Activated T-cell treated with anti-CD3 and anti-CD28 coated beads for 4 hours (primary cell): ENCODE results near the gene B3GNT4.
"Not testable (repeated sequence)": the region's sequence is repeated elsewhere in the genome, so short reads cannot be mapped to it uniquely, and the experiment has no call there.

Experiments used
- DNase-seq: peaks from one replicate; pipeline ENCODE4 v3.0.0-alpha.2; 2020

B3GNT4 gene

DNA sequence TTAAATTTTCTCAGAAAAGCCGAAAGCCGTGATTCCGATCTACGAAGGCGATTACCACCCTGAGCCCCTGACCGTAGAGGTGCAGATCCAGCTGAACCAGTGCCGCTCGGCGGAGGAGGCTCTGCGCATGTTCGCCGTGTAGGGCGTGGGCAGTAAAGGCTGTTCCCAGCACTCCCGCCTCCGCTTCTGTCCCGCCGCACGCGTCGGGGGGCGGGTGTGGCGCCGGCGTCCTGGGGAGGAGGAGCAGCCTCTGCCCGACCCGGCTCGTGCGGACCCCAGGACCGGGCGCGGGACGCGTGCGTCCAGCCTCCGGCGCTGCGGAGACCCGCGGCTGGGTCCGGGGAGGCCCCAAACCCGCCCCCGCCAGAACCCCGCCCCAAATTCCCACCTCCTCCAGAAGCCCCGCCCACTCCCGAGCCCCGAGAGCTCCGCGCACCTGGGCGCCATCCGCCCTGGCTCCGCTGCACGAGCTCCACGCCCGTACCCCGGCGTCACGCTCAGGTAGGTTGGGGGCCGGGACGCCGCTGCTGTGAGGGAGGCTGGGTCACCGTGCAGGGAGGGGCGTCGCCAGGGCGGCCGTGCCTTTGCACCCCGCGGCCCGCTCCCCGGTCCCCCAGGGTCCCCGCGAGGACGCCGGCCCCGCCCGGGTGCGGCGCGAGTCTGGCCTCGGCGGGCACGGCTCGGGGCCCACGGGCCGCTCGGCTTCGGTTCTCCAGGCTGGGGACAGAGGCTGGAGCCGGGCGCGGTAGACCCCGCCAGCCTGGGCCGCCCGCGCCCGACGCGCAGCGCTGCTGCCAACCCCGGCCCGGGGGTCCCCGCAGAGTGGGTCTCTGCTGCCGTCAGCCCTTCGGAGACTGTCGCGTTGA, at the start of gene B3GNT4:
Gene B3GNT4, plus strand, starts transcription at position 409 of the 866 bp plus-strand sequence. CDS start 910 bp downstream, outside the sequence.
- peak; percentile 69 for DNase-seq

DNA sequence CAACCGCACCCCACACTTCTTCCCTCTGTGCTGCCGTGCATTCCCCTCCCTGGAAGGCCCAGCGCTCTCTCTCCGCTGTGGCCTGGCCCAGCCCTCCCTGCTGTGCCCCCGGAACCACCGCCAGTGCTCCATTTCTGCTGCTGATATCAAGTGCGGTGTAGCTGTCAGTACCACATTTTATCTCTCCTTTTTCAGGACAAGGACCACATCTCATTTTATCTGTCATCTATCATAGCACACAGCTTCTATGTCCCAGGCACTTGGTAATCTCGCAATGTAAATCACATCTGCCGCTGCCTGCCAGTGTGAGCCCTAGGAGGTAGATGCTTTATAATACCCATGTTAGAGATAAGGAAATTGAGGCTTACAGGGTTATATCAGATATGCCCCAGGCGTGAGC, 47.8 kb upstream of the B3GNT4 start:
- DNase-seq = no peak

DNA sequence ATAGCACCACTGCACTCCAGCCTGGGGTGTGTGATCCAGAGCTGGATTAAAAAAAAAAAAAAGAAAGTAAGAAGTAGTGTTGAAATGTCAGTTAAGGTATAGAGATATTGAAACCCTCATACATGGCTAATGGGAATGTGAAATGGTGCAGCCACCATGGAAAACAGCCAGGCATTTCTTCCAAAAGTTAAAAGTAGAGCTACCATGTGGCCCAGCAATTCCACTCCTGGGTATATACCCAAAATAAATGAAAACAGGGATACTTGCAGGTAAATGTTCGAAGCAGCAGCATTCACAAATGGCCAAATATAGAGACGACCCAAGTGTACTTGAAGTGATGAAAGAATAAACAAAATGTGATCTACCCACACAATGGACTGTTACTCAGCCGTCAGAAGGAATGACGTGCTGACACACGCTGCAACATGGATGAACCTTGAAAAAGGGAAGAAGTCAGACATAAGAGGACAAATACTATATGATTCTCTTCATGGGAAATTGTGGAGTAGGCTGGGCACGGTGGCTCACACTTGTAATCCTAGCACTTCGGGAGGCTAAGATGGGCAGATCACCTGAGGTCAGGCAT, 44.7 kb upstream of the B3GNT4 start:
- no peak for DNase-seq

DNA sequence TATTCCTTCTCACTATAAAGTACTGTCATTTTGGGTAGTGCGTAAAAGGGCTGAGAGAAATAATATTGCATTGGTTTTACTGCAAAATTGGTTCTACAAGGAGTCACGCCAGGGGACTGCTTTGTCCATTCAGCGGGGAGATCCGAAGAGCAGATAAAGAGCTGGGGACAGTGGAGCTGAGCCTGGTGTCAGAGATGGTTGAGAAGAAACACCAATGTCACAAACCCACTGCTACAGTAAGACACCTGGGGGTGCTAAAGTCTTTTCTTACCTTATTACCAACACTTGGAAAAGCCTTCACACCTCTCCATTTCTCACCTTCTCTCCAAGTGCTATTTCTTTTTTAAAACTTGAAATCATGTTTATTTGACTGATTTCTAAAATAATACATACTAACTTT, 43.6 kb upstream of the B3GNT4 start:
- DNase-seq = no peak

DNA sequence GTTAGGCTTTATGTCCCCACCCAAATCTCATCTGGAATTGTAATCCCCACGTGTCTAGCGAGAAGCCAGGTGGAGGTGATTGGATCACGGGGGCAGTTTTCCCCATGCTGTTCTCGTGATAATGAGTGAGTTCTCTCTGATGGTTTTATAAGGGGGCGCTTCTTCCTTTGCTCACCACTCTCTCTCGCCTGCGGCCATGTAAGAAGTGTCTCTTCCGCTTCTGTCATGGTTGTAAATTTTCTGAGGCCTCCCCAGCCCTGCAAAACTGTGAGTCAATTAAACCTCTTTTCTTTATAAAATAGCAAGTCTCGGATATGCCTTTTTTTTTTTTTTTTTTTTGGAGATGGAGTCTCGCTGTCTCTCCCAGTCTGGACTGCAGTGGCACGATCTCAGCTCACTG, 42.7 kb upstream of the B3GNT4 start:
- no peak for DNase-seq

DNA sequence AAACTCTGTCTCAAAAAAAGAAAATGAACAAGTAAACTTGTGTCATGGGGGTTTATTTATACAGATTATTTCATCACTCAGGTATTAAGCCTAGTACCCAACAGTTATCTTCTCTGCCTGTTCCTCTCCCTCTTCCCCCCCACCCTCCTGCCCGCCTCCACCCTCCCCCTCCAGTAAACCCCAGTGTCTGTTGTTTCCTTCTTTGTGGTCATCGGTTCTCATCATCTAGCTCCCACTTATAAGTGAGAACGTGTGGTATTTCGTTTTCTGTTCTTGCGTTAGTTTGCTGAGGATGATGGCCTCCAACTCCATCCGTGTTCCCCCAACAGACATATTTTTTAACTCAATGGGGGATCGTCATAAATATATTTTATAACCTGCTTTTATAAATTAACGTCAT, 41.8 kb upstream of the B3GNT4 start:
- DNase-seq = no peak

DNA sequence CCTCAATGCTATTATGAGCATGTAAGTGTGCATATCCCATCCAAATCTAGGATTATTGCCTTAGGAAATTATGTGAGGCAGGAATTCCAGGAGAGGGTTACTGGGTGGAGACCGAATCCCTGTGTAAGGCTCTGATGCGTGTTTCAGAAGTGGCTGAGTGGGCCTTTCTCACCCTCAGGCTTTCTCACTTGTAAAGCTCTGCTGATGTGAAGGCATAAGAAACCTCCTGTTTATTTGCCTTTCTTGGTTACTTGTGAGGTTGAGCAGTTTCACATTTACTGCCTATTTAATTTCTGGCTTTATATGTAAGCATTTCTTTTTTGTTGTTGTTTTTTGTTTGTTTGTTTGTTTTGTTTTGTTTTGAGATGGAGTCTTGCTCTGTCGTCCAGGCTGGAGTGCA, 40.5 kb upstream of the B3GNT4 start:
- no peak for DNase-seq

DNA sequence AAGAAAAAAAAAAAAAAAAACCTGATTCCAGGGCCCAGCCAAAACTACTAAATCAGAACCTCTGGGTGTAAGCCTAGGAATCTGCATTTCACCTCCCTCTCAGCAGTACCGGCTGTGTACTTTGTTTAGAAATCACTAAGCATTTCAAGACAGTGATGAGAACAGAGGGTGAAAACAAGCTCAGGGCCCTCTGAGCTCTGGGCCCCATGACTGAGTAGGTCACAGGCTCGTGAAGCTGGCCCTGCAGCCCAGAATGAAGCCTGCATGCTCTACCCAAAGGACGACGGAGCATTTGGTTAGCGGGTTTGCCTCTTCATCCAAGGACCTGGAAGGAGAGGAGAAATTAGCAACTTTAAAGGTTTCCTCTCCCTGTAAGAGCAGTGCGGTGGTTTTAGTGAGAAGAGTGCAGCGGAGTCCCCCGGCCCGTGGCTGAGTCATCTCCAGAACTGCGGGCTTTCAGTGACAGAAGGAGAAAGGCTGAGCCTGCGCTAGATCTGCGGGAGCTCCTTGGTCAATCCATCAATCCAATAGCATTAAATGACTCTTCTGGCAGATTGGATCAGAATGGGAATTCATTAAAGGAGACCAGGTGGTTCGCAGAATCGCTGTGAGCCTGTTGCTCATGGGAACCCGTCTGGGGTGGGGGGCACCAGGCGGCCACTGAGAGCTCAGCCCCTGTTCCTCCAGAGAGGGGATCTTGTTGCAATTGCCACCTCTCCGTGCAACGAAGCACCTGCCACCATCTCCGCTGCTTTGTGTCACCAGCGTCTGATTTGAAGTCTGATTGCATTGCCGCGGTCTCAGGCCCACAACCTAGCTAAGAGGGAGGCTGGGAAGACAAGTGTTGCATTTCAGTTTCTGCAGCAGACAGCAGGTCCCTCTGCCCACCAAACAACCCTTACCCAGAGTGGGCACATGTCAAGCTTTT, 36.8 kb upstream of the B3GNT4 start:
- DNase-seq = no peak

DNA sequence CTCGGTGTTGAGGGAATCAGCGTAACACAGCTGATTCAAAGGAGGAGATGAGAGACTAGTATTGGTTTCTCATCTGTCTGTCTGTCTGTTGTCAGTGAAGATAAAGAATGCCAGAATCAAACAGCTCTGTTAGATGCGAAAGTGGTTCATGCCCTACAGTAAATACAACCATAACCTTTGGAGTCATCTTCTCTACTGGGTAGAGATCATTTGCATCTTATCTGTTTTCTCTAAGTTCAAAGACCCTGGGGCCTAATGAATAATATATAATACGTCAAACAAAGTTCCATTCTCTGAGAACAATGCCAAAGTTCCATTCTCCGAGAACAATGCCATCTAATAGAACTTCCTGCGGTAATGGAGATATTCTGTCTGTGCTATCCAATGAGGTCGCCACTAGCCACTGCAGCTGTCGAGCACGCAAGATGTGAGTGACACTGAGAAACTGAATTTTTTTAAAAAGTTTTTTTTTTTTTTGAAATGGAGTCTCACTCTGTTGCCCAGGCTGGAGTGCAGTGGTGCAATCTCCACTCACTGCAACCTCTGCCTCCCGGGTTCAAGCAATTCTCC, 36.1 kb upstream of the B3GNT4 start:
- no peak for DNase-seq

DNA sequence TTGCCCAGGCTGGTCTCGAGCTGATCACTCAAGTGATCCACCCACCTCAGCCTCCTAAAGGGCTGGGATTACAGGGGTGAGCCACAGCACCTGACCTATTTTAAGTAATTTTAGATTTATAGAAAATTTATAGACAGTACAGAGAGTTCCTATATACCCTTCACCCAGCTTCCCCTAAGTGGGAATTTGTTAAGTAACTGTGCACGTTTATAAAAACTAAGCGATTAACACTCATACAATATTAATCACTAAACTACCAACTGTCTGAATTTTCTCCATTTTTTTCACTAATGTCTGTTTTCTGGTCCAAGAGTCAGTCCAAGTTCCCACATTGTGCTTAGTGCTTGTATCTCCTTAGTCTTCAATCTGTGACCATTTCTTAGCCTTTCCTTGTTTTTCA, 35.0 kb upstream of the B3GNT4 start:
- no peak for DNase-seq

DNA sequence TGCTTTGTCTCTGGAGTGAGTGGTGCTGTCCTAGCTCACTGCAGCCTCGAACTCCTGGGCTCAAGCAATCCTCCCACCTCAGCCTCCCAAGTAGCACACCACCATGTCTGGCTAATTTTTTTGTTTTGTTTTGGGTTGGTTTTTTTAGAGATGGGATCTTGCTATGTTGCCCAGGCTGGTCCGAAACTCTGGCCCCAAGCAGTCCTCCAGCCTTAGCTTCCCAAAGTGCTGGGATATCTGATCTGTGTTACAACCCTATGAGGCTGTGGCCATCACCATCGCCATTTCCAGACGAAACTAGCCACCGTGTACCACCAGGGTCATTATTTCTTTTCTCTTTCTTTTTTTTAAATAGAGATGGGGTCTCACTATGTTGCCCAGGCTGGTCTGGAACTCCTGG, 32.1 kb upstream of the B3GNT4 start:
- no peak for DNase-seq

DNA sequence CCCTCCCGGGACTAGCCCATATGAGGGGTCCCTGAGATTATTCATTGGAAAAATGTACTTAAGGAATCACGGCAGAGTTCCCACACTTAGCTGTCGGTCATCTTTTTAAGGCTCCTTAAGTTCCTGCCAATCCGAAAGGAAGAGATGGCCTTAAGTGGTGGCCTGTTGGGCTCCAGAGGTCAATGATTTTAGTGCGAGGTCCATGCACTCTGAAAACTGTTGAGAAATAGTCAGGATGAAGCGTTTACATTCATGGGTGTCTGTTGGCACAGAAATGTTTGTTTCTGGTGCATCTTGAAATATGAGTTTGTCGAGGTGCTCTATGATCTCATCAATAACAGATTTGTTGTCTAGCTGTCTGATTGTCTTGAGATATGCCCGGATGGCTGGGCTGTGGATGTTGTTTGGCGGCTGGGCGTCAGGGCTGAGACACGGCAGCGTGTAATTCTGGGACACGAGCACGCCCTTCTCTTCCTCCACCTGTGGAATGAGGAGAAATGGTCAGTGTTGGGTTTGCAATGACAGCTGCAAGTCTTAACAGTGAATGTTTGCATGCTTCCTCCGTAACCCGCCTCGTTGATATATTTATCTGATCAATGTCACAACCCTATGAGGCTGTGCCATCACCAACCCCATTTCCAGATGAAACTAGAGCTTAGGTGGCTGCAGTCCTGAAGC, 31.1 kb upstream of the B3GNT4 start:
- no peak for DNase-seq

DNA sequence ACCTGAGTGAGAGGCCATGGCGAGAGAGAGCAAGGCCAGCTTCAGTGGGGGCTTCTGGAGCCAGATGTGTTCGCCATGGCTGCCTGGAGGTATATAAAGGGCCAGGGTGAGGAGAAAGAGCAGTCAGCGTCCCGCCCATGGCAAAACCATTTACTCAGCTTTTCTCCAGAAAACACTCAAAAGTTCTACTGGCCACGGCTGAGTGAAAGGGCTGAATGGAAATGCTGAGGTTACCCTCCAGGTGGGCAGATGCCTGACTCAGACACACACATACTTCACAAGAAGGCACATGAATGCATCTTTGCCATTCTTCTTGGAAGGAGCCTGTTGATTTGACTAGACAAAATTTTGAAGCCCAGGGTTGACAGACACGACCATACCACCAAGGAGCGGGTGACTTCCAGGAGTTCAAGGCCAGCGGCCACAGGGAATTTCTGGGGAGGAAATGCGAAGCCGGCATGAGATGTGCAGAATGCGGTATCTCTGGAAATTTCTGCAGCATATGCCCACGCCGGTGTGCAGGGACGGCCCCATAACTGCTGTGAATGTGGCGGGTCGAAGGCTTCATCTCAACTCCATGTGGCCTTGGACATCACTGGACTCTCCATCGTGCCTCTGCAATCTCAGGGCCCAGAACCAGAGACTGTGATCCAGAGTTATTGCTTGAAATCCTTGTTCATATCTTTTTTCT, 29.2 kb upstream of the B3GNT4 start, which contains the start of gene IL31:
Gene IL31, minus strand, starts transcription at position 67 of the 691 bp plus-strand sequence. Its CDS starts 49 bp downstream, at position 18.
- no peak for DNase-seq

DNA sequence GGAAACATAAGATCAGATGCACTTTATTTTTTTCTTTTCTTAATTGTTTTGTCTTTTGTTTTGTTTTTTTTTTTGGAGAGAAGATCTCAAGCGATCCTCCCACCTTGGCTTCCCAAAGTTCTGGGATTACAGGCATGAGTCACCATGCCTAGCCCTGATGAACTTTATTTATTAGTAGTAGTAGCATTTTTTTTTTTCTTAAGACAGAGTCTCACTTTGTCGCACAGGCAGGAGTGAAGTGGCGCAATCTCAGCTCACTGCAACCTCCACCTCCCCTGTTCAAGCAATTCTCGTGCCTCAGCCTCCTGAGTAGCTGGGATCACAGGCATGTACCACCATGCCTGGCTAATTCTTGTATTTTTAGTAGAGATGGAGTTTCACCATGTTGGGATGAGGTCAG, 27.0 kb upstream of the B3GNT4 start:
- not testable (repeated sequence) for DNase-seq

DNA sequence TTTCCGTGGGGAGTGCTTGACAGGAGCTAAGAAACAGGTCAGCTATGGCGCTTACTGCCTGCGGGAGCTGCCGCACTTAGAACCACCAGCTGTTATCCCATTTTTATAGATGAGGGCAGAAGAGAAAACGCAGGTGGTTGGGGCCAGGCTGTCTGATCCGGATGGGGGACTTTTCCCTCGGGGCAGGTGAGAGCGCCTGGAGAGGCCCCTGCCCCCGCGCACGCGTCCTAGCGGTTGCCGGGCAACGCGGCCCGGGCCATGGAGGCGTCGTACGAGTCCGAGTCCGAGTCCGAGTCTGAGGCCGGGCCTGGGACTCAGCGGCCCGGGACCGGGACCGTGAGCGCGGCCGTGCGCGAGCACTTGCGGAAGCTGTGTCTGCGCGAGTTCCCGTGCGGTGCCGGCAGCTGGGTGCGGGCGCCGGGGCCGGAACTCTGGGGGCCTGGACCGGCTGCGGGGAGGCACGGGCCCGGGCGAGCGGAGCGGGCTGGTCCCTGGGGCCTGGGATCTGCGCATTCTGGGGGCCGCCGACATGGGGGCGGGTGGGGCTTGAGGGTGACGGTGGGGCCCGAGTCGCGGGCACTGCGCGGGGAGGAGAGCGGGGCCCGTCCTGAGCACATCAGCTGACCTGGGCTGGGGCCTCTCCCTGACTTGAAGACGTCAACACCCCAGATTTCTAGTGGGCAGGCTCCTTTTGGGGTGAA, 20.5 kb upstream of the B3GNT4 start, which contains the start of gene LRRC43:
Gene LRRC43, plus strand, starts transcription at position 237 of the 701 bp plus-strand sequence. Its CDS starts 22 bp downstream, at position 259.
- no peak for DNase-seq

DNA sequence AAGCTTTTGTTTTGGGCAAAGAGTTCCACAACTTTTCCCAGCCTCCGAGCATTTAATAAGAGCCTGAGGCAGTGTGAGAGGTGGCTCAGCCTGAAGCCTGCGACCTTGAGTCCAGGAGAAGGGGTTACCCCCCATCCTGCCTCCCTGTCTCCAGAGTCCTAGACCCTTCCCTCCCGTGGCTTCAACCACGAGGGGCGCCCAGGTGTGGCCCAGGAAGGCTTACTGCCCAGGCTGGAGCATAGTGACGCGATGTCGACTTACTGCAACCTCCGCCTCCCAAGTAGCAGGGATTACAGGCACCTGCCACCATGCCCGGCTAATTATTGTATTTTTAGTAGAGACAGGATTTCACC, 19.9 kb upstream of the B3GNT4 start:
- no peak for DNase-seq

DNA sequence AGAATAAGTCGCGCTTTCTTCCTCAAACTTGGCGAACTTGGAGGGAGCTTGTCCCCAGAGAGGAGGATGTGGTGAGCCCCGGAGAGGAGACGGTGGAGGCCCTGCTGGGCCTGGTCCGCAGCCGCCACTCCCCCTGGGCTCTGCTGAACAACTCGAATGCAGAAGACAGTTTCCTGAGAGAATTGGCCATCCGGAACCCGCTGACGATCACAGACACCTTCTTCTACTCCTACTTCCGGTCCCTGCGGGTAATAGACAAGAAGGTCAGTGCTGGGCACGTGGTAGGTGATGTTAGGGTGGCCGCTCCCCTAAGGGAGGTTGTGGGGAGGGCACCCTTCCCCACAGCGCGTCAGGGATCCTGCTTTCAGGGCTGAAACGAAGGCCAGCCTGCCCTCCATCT, 19.0 kb upstream of the B3GNT4 start:
- no peak for DNase-seq

DNA sequence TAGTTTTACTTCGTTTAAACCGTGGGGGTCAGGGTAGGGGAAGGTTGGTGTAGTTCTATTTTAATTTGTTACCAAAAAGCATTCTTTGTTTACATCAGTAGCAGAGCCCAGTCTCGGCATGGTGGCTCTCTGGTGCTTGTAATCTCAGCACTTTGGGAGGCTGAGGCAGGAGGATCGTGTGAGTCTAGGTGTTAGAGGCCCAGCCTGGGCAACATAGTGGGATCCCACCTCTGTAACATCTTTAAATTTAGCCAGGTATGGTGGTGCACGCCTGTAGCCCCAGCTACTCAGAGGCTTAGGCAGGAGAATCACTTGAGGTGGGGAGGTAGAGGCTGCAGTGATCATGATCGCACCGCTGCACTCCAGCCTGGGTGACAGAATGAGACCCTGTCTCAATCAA, 18.4 kb upstream of the B3GNT4 start:
- no peak for DNase-seq

DNA sequence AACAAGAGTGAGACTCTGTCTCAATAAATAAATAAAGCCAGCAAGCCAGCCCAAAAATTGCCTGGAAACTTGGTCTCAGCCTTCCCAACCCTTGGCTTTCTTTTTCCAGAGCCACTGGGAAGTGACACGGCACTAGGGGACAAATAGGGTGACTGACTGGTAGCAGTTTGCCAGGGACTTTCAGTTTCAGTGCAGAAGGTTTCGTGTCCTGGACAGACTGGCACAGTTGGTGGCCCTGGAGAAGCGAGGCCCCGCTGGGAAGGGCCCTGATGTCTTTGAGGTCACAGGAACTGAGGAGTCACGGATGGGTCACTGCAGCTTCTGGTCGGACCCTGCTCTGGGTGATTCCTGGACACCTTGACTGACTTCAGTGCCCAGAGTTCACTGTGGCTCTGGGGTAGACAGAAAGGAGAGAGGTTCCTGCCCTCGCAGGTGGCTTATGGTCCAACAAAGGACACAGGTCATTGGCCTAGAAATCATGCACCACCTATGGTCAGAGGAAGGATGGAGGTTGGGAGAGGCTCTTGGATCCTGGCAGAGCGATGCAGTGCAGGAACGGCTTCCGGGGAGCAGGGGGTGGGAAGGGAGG, 17.9 kb upstream of the B3GNT4 start:
- DNase-seq = no peak

DNA sequence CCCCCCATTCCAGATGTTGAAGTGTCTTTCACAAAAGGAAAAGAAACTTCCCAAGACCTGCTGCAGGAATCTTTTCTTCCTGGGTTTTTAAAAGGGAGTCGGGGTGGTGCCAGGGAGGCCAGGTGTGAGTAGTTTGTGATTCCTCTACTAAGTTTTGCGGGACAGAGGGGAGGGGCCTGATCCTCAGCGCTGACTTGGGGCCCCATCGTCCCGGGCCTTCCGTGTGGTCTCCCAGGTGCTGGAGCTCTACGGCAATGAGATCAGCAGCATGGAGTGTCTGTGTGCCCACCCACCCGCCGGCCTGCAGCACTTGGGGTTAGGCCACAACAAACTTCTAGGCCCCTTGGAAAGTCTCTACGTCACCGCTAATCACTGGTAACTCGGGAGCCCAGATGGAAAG, 16.0 kb upstream of the B3GNT4 start:
- DNase-seq = no peak
